NCI-H2227 (cell line): ENCODE measurements around the gene ACR.
"Not testable (repeated sequence)": the region's sequence is repeated elsewhere in the genome, so short reads cannot be mapped to it uniquely, and the experiment has no call there.

Experiments used
- DNase-seq: peaks from one replicate; lab custom pipeline; 2025; ENCODE audit not compliant: unreplicated experiment; lab: John Stamatoyannopoulos, UW

ACR gene

DNA sequence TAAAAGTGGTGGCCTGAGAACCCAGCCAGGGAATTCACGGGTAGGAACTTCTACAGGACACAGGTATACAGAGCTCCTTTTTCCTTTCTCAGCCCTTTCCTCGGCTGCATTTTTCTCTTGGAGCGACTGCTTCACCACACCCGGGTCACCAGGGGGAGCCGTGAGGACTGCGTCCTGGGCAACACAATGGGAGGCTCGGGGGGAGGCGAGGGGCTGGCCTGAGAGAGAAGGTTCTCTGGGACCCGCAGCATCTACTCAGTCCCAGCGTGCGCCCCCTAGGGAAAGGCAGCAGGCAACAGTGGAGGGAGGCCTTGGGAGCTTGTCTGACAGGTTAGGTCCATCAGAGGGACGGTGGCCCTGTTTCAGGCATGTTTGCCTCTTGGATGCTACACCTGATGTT lies 37.1 kb downstream of the ACR start:
- peak; percentile 59 for DNase-seq

DNA sequence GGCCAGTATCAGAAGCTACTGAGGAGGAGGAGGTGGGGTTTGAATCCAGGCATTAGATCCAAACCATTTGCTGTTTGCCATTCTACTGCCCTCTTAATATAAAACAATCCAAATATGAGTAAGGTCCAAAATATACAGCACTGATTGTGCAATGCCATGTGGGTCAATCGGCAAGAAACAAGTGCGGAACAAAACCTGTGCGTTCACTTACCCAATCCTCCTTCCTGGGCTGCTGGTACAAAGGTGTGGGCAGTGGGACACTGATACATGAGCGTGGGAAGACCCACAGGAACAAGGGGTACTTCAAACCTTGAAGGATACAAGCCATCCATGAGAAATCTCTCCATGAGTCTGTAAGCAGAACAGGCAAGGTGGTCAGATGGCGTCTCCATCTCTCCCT lies 39.6 kb downstream of the ACR start:
- not testable (repeated sequence) for DNase-seq

DNA sequence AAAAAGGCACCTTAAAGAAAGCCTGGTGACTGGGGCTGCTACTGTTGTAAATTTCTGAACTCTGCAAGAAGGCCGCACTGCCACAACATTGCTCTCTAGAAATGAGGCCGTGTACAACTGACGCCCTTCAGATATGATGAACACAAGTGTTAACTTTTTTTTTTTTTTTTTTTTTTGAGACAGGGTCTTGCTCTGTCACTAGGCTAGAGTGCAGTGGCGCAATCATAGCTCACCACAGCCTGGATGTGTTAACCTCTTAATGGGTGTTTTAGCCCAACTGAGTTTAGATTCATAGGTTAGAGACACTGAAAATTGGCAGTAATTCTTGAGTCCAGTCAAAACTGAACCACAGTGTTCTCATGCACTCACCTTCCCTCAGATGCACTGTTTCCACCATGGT lies 42.2 kb downstream of the ACR start:
- DNase-seq: not testable (repeated sequence)

DNA sequence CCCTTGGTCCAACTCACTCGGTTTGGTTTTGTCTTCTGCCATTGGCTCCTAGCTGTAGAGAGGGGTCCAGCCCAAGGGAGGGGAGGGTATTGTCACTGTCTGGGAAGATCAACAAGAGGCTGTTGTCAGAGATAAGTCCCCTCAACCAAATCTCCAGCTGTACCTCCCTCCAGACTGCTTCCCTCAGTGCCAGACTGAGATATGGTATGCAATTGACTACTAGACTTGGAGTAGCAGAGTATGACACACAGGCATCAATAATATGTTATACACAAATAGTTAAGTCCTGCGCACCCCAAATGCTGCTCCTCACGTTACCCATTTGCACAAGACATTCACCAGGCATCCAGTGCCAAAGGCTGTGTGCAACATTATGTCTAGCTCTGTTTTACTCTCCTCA lies 44.2 kb downstream of the ACR start:
- not testable (repeated sequence) for DNase-seq

DNA sequence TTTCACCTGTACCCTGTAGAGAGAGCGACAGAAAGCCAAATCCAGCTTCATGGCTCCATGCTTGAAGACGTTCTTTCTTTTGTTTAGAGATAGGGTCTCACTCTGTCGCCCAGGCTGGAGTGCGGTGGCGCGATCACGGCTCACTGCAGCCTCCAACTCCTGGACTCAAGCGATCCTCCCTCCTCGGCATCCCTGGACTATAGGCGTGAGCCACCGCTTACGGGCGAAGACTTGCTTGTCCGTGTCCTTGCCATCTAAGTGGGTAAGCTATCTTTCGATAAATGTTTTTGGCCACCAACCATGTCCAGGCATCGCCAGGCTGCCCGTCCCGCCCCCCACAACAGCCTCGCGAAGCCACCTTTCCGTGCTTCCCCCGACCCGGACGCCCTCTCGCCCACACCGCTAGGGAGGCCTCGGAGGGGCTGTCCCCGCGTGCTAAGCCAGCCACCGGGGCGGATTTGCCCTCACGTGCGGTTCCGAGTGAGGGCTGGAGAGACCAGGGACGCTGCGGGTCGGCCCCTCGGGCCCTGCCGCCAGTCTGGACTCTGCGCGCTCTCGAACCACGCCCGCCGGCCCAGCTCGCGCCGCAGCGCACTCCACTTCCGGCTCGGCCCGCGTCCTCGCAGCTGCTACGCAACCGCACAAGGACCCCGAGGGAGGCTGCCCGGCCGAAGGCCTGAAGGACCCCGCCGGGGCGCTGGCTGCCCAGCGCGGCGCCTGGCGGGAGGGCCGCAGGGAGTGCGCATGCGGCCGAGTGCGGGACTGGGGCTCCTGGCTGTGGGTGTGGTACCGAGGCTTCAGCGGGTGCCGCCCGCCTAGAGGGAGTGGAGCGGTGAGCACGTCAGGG lies 45.3 kb downstream of the ACR start, which contains the start of gene RABL2B:
RABL2B (minus strand) TSS at position 604 of the 847 bp plus-strand sequence. CDS start 1,342 bp downstream, outside the sequence.
- peak; percentile 90 for DNase-seq

DNA sequence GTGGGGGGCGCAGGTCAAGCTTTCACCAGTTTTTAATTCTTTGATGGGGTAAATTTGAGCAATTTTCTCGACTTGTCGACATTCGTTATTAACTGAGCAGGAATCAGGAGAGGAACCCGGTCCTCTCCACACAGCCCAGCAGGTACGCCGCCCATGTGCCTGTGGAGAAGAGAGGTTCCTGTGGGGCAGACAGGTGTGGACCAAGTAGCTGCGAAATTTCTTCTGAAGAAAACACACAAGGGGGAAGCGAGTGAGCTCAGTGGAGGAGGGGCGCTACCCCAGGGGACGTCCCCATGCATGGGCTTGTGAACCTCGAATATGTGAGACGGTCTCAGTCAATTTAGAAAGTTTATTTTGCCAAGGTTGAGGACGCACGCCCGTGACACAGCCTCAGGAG lies 45.9 kb downstream of the ACR start:
- DNase-seq: not testable (repeated sequence)

DNA sequence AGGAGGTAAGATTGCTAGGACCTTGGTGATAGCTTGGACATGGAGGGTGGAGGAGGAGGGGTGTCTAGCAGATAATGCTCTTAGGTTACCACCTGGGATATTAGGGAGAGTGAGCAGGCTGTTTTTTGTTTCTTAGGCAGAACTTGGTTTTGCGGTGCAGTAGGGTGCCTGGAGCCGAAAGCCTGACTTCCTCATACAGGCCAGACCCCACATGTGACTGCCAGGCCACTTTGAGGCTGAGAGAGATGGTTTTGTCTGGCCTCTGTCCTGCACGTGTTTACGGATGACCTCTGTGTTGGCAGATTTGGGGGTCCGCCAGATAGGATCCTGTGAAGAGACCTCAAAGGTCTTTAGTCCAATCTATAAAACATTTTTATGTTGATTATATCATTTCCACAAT lies 47.3 kb downstream of the ACR start:
- not testable (repeated sequence) for DNase-seq

DNA sequence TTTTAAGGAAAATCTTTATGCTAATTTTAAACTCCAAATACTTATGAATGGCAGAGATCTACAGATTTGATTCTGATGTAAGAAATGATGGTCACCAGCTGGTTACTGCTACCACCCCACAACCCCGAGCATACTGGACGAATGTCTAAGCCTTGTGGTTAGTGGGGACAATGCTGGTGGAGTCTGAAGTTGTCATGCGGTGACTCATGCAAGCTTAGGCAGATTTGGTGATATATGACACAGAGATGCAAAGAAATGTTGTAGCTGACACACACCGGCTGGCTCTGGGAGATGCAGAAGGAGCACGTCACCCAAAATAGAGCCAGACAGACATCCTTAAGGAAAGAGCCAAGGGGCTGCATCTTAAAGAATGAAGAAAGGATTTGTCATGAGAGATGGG lies 48.9 kb downstream of the ACR start:
- not testable (repeated sequence) for DNase-seq
